Measurements from ENCODE around the gene DDX10.

The DDX10 gene

GRCh38 chr11:108872781-108873291 lies 208.0 kb downstream of the DDX10 start:
- DNase-seq: no peak

DNA sequence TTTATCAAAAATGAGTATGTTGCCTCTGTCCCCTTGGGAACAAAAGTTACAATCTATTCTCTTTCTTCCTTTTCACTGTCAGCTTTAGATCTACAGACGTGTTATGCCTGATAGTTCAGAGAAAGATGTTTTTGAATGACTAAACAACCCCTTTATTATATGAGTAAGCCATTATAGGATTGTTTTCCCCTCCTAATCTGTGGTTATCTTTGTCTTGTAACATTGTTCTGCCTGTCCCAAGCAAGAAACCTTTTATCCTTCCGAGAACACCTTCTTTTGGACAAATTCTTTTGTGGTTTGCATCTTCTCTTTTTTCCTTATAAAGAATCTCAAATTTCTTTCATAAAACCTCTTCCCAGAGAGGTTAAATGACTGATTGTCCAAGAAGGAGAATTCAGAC lies 208.4 kb downstream of the DDX10 start:
- no peak for DNase-seq
- peak; percentile 49 for ATAC-seq

More at GRCh38 chr11:108872781-108873291, 208.0 kb downstream of the DDX10 start:
- ATAC-seq: peak; percentile 49

- DNase-seq (no peak), ATAC-seq (no peak)
Measured at GRCh38 chr11:108873941-108874340, 209.1 kb downstream of the DDX10 start.

DNA sequence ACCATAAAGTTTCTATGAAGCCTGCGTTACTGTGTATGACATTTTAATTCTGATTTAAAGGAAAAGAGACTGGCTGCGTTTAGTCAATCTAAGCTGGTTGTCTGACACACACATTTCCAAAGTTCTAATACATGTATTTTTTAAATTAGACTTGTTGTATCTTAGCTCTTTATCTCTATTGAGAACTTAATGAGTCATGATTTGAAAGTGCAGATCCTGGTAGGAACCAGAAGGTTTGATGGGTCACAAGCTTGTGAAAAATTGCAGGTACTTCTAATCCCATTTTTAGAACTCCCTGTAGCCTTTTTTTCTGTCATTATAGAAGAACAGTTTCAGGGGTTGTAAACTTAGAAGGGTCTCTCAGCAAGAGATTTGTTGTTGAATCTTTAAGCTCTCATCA lies 210.3 kb downstream of the DDX10 start:
- no peak for DNase-seq
- ATAC-seq: no peak

DNA sequence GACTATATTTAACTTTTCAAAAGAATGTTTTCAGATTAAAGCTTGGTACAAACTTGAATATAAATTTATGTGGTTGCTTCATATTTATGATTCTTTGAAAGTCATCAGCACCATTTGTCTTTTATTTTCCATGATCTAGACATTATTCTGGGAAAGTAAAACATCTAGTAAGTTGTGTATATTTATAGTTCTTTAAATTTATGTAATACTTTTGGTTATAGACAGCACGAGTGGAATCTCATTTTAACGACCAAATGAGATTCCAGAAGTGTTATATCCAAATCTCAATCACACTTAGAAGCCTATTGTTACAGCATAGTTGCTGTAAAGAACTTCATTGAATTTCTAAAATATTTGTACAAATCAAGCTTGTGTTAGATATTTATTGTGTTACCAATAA lies 212.3 kb downstream of the DDX10 start:
- DNase-seq (no peak), ATAC-seq (no peak)

- DNase-seq (no peak), ATAC-seq (no peak)
Measured at GRCh38 chr11:108880510-108880909, 215.6 kb downstream of the DDX10 start.

- no peak for DNase-seq
- ATAC-seq: no peak
Measured at GRCh38 chr11:108881131-108881530, 216.3 kb downstream of the DDX10 start.

- ATAC-seq (no peak), DNase-seq (no peak)
Measured at GRCh38 chr11:108882211-108882831, 217.5 kb downstream of the DDX10 start.

GRCh38 chr11:108886005-108886659 lies 221.3 kb downstream of the DDX10 start:
- DNase-seq (no peak), ATAC-seq (peak; percentile 66)

DNA sequence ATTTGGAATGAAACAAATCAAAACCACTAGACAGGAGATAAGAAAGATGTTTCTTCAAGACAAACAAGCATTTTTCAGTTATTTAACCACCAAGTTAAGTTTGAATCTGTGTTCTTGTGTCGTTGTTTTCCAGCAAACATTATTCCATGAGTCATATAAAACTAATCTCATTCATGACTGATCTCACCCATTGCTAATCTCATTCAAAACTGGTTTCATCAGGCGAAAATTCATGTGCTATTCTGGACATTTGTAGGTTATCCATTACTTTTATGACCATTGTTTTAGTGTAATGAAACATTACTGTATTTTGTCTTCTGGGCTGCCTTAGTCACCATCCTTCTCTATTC lies 221.8 kb downstream of the DDX10 start:
- DNase-seq: no peak
- ATAC-seq: no peak

DNA sequence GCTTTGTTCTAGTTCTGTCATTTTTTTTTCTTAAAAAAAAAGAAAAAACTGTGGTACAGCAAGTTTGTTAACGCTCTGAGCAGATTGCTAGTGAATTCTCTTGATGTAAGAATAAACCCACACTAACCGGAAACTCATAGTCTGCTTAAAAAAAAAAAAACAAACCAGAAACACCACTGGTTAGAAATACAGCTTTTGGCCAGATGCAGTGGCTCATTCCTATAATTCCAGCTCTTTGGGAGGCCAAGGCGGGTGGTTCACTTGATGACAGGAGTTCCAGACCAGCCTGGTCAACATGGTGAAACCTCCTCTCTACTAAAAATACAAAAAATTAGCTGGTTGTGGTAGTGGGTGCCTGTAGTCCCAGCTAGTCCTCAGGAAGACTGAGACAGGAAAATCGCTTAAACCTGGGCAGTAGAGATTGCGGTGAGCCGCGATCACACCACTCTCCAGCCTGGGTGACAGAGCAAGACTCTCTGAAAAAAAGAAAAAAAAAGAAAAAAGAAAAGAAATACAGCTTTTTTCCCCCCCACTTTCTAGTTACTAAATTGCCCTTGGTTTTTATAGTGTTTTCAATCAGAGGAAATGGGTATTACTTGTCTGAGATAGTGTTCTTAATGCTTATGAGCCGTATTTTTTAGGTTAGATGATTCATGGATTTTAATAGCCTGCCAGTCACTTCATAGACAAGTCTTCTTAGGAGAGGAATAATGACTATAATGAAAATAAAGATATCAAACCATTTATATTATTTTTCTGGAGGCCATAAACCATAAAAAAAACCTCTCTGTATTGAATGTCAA lies 222.8 kb downstream of the DDX10 start:
- DNase-seq: no peak
- no peak for ATAC-seq

DNA sequence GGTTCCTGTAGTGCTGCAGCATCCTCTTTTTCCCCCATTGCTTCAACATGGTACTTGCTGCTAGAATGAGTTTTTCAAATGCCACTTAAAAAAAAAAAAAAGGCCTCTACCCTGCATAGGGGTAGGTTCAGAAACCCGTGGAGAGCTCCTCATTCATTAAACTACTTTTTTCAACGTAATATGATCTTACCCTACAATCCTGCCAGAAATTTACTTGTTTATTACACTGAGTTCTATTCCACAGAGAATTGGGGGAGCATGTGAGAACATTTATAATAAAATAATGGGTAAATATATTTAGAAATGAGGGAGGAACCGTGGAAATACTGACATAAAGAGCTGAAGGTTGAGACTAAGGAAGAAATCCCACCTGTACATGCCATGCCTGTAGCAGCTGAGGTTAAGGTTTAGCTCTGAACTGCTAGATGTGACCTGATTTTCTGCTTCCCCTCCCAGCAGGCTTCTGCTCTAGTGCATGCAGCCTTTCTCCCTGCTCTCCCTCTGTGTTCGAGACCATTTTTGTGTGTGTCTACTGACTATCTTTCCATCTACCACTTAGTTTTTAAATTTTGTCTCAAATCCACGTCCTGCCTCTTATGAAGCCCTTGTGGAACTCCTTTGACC lies 225.7 kb downstream of the DDX10 start:
- no peak for DNase-seq
- ATAC-seq: no peak

DNA sequence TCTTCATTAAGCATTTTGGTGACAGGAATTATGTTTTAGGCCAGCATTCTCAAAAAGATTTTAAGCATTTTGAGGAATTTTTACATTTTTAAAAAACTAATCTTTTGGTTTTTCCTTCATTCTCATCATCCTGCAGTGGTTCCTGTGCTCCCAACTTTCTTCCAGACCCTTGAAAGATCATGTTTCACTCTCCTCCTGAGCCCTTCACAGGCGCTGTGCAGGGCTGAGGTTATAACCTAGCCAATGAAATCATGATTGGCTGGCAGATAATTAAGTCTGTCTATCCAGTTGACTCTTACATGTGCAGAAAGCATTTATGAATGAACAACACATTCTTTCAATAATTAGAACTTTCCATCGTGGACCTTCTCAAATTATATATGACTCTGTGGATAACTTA lies 226.3 kb downstream of the DDX10 start:
- DNase-seq (no peak), ATAC-seq (no peak)

DNA sequence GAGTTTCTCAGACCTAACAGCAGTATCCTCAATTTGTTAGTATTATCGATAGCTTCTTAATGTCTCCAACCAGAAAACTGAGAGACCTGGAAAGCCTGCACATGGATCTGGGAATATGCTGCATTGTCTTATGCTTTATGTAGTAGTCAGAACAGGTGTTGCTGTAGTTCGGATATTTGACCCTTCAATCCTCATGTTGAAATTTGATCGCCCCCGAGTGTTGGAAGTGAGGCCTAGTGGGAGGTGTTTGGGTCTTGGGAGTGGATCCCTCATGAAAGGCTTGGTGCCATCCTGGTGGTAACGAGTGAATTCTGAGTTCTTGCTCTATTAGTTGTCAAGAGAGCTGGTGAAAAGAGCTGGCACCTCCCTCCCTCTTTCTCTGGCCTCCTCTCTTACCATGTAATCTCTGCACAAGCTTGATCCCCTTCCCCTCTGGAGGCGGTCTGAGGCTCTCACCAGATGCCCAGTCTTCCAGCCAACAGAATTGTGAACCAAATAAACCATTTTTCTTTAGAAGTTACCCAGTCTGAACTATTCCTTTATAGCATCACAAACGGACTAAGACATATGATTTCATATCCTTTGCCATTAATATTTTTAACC lies 227.1 kb downstream of the DDX10 start:
- DNase-seq (no peak), ATAC-seq (no peak)

GRCh38 chr11:108895579-108896480 lies 231.0 kb downstream of the DDX10 start:
- DNase-seq (no peak), ATAC-seq (peak; percentile 28)

GRCh38 chr11:108897071-108897481 lies 232.2 kb downstream of the DDX10 start:
- no peak for ATAC-seq
- no peak for DNase-seq

DNA sequence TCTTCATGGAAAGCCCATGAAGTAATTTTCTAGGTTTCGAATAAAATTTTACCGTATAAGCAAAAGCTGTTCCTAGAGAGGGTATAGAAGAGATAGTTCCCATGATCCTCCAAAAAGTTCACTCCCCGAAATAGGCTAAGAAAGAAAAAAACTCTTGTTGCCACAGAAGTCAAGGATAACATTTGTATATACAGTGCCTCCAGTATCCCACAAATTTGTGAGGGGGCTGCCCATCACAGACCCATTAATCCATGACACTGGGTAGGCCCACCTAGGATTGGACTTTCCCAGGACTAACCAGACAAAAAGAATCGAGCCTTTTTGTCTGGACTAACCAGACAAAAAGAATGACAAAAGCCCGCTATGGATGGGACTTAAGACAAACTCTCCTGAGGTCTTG lies 233.0 kb downstream of the DDX10 start:
- no peak for ATAC-seq
- no peak for DNase-seq

DNA sequence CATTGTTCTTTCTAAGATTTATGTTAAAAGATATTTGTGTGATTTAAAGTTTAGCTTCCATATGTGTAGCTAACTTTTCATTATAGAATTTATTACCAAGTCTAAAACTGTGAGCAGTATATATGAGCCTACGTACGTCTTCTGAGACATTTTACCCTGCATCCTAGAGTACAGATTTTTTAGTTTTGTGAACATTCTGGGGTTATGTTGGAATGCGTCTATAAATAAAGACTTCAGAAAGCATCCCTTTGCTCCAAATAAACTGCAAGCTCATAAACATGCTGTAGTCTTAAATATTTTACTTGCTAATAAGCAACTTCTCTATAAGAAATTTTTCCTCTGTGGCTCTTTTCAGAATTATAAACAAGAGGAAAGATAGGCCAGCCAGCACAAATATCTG lies 236.5 kb downstream of the DDX10 start:
- DNase-seq: no peak
- ATAC-seq: no peak

- ATAC-seq: no peak
- DNase-seq: no peak
Measured at GRCh38 chr11:108902027-108902469, 237.2 kb downstream of the DDX10 start.

- no peak for DNase-seq
- ATAC-seq: no peak
Measured at GRCh38 chr11:108904480-108904879, 239.6 kb downstream of the DDX10 start.

DNA sequence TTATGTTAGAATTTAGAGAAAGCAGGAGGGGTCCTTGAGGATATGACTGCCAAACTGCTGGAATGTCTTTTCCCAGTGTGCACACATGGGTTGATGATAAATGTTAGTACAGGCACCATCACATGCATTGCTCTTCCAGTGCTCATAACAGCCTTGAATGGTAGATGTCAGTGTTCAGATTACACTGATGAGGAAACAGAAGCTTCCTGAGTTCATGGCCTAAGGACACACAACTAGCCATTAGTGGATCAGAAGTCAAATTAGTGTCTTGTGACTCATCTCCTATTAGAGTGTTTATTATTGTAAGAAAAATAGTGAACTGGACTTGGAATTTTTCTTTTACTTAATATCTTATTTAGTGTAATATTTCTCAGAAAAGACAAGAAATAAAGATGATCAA lies 241.5 kb downstream of the DDX10 start:
- DNase-seq (no peak), ATAC-seq (no peak)

Measured in stimulated activated naive CD8-positive, alpha-beta T cell treated with anti-CD3 and anti-CD28 coated beads, Interleukin-15, Interleukin-2, amounts not matched to agents 100 U/mL and 50 U/mL, for 24 hours (primary cell).